ENCODE results near the gene HABP4.

- TF ChIP-seq, protein P1, sequence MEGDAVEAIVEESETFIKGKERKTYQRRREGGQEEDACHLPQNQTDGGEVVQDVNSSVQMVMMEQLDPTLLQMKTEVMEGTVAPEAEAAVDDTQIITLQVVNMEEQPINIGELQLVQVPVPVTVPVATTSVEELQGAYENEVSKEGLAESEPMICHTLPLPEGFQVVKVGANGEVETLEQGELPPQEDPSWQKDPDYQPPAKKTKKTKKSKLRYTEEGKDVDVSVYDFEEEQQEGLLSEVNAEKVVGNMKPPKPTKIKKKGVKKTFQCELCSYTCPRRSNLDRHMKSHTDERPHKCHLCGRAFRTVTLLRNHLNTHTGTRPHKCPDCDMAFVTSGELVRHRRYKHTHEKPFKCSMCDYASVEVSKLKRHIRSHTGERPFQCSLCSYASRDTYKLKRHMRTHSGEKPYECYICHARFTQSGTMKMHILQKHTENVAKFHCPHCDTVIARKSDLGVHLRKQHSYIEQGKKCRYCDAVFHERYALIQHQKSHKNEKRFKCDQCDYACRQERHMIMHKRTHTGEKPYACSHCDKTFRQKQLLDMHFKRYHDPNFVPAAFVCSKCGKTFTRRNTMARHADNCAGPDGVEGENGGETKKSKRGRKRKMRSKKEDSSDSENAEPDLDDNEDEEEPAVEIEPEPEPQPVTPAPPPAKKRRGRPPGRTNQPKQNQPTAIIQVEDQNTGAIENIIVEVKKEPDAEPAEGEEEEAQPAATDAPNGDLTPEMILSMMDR (conservative IDR thresholded peaks at IDR 0.05; ENCODE audit: low read depth, low read length) = no peak
- TF ChIP-seq SMC3 (IDR thresholded peaks at IDR 0.05; ENCODE audit: low read depth, low read length) (no peak), RFX5 (IDR thresholded peaks at IDR 0.05; ENCODE audit: low read depth, low read length) (no peak), POLR2A (IDR thresholded peaks at IDR 0.05; ENCODE audit: low read depth, low read length) (no peak)
These were observed 13.4 kb upstream of the HABP4 start for GRCh38 chr9:96436456-96437126.
